Measurements from ENCODE around the gene CR1L. TPM values are rescaled to one million over a fixed set of nuclear protein-coding genes. Genes with fewer than 3 reads are reported as not detected.

The CR1L gene
- total RNA-seq, 1 experiment from 2014 or later, result not detected

DNA sequence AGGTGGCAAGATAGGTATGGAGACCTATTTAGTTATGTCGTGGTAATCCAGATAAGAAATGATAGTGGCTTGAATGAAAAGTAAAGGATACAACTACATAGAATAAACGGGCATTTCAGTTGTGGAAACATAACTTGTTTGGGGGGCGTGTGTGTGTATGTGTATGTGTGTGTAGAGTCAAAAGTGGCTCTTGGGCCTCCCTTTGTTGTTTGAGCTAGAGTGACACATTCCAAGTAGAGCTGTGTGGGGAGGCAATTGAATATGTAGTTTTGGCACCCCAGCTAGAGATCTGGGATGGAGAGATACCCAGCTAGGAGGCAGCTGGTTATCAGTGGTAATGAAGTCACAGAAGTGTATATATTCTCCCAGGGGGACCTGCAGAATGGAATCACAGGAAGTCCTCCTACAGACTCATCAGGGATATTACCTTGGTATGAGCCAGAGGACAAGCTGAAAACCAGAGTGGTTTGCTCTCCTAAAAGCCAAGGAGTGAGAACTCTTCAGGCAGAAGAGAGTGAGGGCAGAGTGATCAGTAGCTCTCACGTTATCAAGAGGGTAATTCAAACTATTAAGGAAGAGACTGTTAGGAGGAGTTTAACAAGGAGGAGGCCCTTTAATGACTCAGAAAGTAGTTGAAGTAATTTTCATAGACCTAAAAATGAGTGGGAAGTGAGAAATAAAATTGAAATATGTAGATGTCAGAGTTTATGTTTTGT lies 5.1 kb downstream of the CR1L start:
- no peaks in the 10 kb centered on the region for H3K9me3 ChIP-seq (ENCODE audit: low read depth, low read length, poor library complexity, severe bottlenecking)
- H3K4me1 ChIP-seq (ENCODE audit: insufficient read depth, low read length, poor library complexity, severe bottlenecking), result no peaks in the 10 kb centered on the region
- POLR2A ChIA-PET (ENCODE audit: low non-redundant PET), result no interaction called here
- H3K27me3 ChIP-seq (replicated peaks; ENCODE audit: insufficient read depth, low read depth, low read length, poor library complexity), result peaks cover 37% of the 10 kb centered on the region
- DNase-seq (ENCODE audit: low spot score), result no peak
- CTCF ChIA-PET, result no interaction called here
- no peak overlapping the region for H3K27ac ChIP-seq (ENCODE audit: low read depth, low read length, poor library complexity, severe bottlenecking)
- no peaks in the 10 kb centered on the region for H3K36me3 ChIP-seq (ENCODE audit: insufficient read depth, low read length, poor library complexity, severe bottlenecking)
- intact Hi-C loops (cut with micrococcal nuclease; ENCODE audit: unreplicated experiment), result no loop called here
- TF ChIP-seq CTCF (conservative IDR thresholded peaks at IDR 0.05; ENCODE audit: low read depth, low read length), result no peak
- no peak for TF ChIP-seq EZH2 (IDR thresholded peaks at IDR 0.05; ENCODE audit: borderline replicate concordance, low read depth, low read length, poor library complexity, severe bottlenecking)
- BruUV-seq (replicated peaks), result no TSS peak
- no peak overlapping the region for H3K4me3 ChIP-seq (ENCODE audit: low read depth, low read length, poor library complexity, severe bottlenecking)

GRCh38 chr1:207651583-207651982 lies 6.7 kb downstream of the CR1L start:
- no TSS peak for BruUV-seq (replicated peaks)
- no peaks in the 10 kb centered on the region for H3K36me3 ChIP-seq (ENCODE audit: insufficient read depth, low read length, poor library complexity, severe bottlenecking)
- H3K4me3 ChIP-seq (ENCODE audit: low read depth, low read length, poor library complexity, severe bottlenecking), result no peak overlapping the region
- no peak for DNase-seq (ENCODE audit: low spot score)
- CTCF ChIA-PET, result no interaction called here
- no peaks in the 10 kb centered on the region for H3K9me3 ChIP-seq (ENCODE audit: low read depth, low read length, poor library complexity, severe bottlenecking)
- intact Hi-C loops (cut with micrococcal nuclease; ENCODE audit: unreplicated experiment), result no loop called here
- TF ChIP-seq CTCF (conservative IDR thresholded peaks at IDR 0.05; ENCODE audit: low read depth, low read length) (no peak), EZH2 (IDR thresholded peaks at IDR 0.05; ENCODE audit: borderline replicate concordance, low read depth, low read length, poor library complexity, severe bottlenecking) (no peak)
- POLR2A ChIA-PET (ENCODE audit: low non-redundant PET), result no interaction called here
- no peak overlapping the region for H3K27ac ChIP-seq (ENCODE audit: low read depth, low read length, poor library complexity, severe bottlenecking)
- peaks cover 31% of the 10 kb centered on the region for H3K27me3 ChIP-seq (replicated peaks; ENCODE audit: insufficient read depth, low read depth, low read length, poor library complexity)
- no peaks in the 10 kb centered on the region for H3K4me1 ChIP-seq (ENCODE audit: insufficient read depth, low read length, poor library complexity, severe bottlenecking)

- DNase-seq (ENCODE audit: low spot score), result no peak
- no peak overlapping the region for H3K27ac ChIP-seq (ENCODE audit: low read depth, low read length, poor library complexity, severe bottlenecking)
- no peaks in the 10 kb centered on the region for H3K4me1 ChIP-seq (ENCODE audit: insufficient read depth, low read length, poor library complexity, severe bottlenecking)
- no peak for TF ChIP-seq EZH2 (IDR thresholded peaks at IDR 0.05; ENCODE audit: borderline replicate concordance, low read depth, low read length, poor library complexity, severe bottlenecking)
- peak; percentile 42; the same call in 1 of the 2 replicates for TF ChIP-seq CTCF (conservative IDR thresholded peaks at IDR 0.05; ENCODE audit: low read depth, low read length)
- no peaks in the 10 kb centered on the region for H3K36me3 ChIP-seq (ENCODE audit: insufficient read depth, low read length, poor library complexity, severe bottlenecking)
- BruUV-seq (replicated peaks), result no TSS peak
- CTCF ChIA-PET, result interaction anchor here (0.5 kb wide), 1 partner anchor 143 kb away, joined by 7 read pairs; no protein-coding TSS in a partner anchor
- no peaks in the 10 kb centered on the region for H3K9me3 ChIP-seq (ENCODE audit: low read depth, low read length, poor library complexity, severe bottlenecking)
- peaks cover 36% of the 10 kb centered on the region for H3K27me3 ChIP-seq (replicated peaks; ENCODE audit: insufficient read depth, low read depth, low read length, poor library complexity)
- H3K4me3 ChIP-seq (ENCODE audit: low read depth, low read length, poor library complexity, severe bottlenecking), result no peak overlapping the region
- POLR2A ChIA-PET (ENCODE audit: low non-redundant PET), result no interaction called here
- intact Hi-C loops (cut with micrococcal nuclease; ENCODE audit: unreplicated experiment), result no loop called here
Observed at GRCh38 chr1:207654320-207654719, 9.4 kb downstream of the CR1L start.

Measured in A673 (cell line).